ENCODE measurements around the gene SARDH. TPM values are rescaled to one million over a fixed set of nuclear protein-coding genes. Genes with fewer than 3 reads are reported as not detected.

The SARDH gene
- total RNA-seq, 1 experiment from 2014 or later, result 5.3 TPM

DNA sequence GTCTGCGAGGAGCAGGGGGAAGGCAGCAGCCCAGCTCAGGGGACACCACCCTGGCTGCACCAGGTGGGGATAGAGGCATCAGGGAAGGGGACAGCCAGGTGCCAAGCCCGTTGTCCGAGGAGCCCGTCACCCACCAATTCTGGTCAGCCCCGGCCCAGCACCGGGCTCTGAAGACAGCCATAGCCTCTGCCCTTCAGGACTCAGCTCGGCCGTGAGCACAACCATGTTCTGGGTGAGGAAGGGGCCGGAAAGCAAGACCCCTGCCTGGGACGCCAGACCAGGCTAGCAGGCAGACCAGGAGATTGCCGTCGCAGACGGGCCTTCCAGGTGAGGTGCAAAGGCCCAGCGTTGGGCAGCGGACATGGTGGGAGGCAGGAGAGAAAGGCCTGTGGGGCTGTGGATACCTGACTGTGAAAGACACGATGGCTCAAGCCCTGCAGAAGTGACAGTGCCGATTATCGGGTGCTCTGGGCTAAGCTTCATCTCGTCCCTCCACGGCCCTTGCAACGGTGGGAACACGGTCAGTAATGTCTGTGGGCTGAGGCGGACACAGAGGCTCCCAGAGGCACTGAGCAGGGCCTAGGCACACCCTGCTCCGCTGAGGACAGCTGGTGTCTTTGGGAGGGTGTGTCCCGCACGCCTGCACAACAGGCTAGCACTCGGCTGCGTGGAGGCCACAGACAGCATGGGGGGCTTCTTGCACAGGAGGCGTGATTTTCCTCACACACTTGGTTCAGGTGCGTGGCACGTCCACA is 65.5 kb downstream of the SARDH start:
- Mint-ChIP-seq H3K9me3 (peaks cover 2 to 8% of the 10 kb centered on the region in 2 experiments; a peak in 3 of 5 replicates), H3K27ac (no peak overlapping the region; a peak in 1 of 7 replicates), H3K27me3 (ENCODE audit: low read depth) (no peaks in the 10 kb centered on the region; the same call in none of the 2 replicates), H3K36me3 (ENCODE audit: insufficient read depth in 1 of 3, low read depth in 3 of 3) (peaks cover 3 to 12% (median 3%) of the 10 kb centered on the region in 3 experiments; a peak in 6 of 7 replicates), H3K4me3 (no peak overlapping the region), H3K4me1 (peaks cover 20 to 22% of the 10 kb centered on the region in 2 experiments)
- Histone ChIP-seq H4K20me1 (ENCODE audit: control insufficient read depth, insufficient read depth, insufficient read length) (no peaks in the 10 kb centered on the region), H4K91ac (ENCODE audit: insufficient read length, low read depth, low read length) (no peak overlapping the region), H3K4ac (ENCODE audit: low read depth, low read length) (no peak overlapping the region), H3K27ac (ENCODE audit: insufficient read length, low read depth, low read length) (no peak overlapping the region), H3K27me3 (ENCODE audit: insufficient read depth, low read length) (no peaks in the 10 kb centered on the region), H2BK5ac (ENCODE audit: insufficient read length, low read length) (no peak overlapping the region), H2BK12ac (ENCODE audit: insufficient read length, low read depth, low read length) (no peak overlapping the region), H2AFZ (ENCODE audit: low read length) (no peak overlapping the region), H3K14ac (ENCODE audit: insufficient read depth, low read length) (no peak overlapping the region), H3K4me2 (ENCODE audit: insufficient read depth, insufficient read length, low read length) (no peak overlapping the region), H4K5ac (ENCODE audit: insufficient read length, low read depth, low read length) (no peak overlapping the region), H3K4me1 (ENCODE audit: insufficient read depth, low read length) (peaks cover 4% of the 10 kb centered on the region; the same call in 1 of the 2 replicates), H3K79me2 (ENCODE audit: insufficient read depth, low read length) (no peaks in the 10 kb centered on the region), H3K23me2 (ENCODE audit: insufficient read length, low read depth, low read length, poor library complexity, severe bottlenecking) (no peaks in the 10 kb centered on the region), H4K8ac (replicated peaks; ENCODE audit: insufficient read length, low read depth, low read length) (no peak overlapping the region), H3T11ph (ENCODE audit: low read length) (no peak overlapping the region), H3K18ac (ENCODE audit: insufficient read length, low read depth, low read length) (no peak overlapping the region), H2AK5ac (ENCODE audit: insufficient read length, low read length) (no peak overlapping the region), H3K56ac (ENCODE audit: insufficient read length, low read depth, low read length) (no peak overlapping the region), H2BK120ac (ENCODE audit: low read depth, low read length, poor library complexity, severe bottlenecking) (no peak overlapping the region), H3K9me3 (ENCODE audit: control insufficient read depth, low read depth, low read length) (no peaks in the 10 kb centered on the region), H2BK20ac (ENCODE audit: low read depth, low read length, poor library complexity, severe bottlenecking) (no peak overlapping the region), H3K79me1 (ENCODE audit: insufficient read depth, low read depth, low read length, poor library complexity, severe bottlenecking) (no peaks in the 10 kb centered on the region), H3K9ac (ENCODE audit: extremely low read depth, insufficient read length, low read length) (no peak overlapping the region), H2BK15ac (ENCODE audit: low read depth, low read length) (no peak overlapping the region), H3K23ac (ENCODE audit: insufficient read length, low read depth, low read length) (no peak overlapping the region)
- TF ChIP-seq, protein P1, sequence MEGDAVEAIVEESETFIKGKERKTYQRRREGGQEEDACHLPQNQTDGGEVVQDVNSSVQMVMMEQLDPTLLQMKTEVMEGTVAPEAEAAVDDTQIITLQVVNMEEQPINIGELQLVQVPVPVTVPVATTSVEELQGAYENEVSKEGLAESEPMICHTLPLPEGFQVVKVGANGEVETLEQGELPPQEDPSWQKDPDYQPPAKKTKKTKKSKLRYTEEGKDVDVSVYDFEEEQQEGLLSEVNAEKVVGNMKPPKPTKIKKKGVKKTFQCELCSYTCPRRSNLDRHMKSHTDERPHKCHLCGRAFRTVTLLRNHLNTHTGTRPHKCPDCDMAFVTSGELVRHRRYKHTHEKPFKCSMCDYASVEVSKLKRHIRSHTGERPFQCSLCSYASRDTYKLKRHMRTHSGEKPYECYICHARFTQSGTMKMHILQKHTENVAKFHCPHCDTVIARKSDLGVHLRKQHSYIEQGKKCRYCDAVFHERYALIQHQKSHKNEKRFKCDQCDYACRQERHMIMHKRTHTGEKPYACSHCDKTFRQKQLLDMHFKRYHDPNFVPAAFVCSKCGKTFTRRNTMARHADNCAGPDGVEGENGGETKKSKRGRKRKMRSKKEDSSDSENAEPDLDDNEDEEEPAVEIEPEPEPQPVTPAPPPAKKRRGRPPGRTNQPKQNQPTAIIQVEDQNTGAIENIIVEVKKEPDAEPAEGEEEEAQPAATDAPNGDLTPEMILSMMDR (conservative IDR thresholded peaks at IDR 0.05), result no peak
- no peak for DNase-seq
- WGBS (ENCODE audit: extremely low coverage, insufficient read length, low lambda C conversion rate), result no CpG with 5 or more reads among the region's 31 CpGs

Data from H9 (cell line).